WTC11 (cell line): ENCODE results near the gene XDH. TPM values are rescaled to one million over a fixed set of nuclear protein-coding genes. Genes with fewer than 3 reads are reported as not detected.

ENCODE experiments used
- ATAC-seq: fragments of 200-7000 bp; cut with Tn5 transposase; 2 replicates; pipeline ENCODE4 v1.10.0; 2021; ENCODE audit warnings: mild to moderate bottlenecking, moderate library complexity
- CTCF ChIA-PET: fragments of 300-600 bp; sonication (Branson Sonifier 250); formaldehyde crosslinking; loops from one replicate; lab custom pipeline; 2021; ENCODE audit warnings: antibody characterized with exemption; lab: Charles Lee
- POLR2A ChIA-PET: fragments of 350-600 bp; sonication (Branson Sonifier 250); formaldehyde crosslinking; loops from one replicate; lab custom pipeline; 2021; ENCODE audit warnings: antibody characterized with exemption; lab: Charles Lee
- DNase-seq: peaks from one replicate; pipeline ENCODE4 v3.0.0; 2021; ENCODE audit warnings: low spot score
- H3K27ac Mint-ChIP-seq: 2 replicates; pipeline ENCODE4 v1.8.0; 2021; ENCODE audit warnings: mixed read lengths
- H3K27me3 Mint-ChIP-seq: 2 replicates; pipeline ENCODE4 v1.8.0; 2021; ENCODE audit warnings: low read depth, mild to moderate bottlenecking, moderate library complexity, mixed read lengths
- H3K36me3 Mint-ChIP-seq: 2 replicates; pipeline ENCODE4 v1.8.0; 2021; ENCODE audit warnings: mixed read lengths
- H3K4me1 Mint-ChIP-seq: 2 replicates; pipeline ENCODE4 v1.8.0; 2022; ENCODE audit warnings: mixed read lengths
- H3K4me3 Mint-ChIP-seq: 2 replicates; pipeline ENCODE4 v1.8.0; 2021; ENCODE audit warnings: mild to moderate bottlenecking, moderate library complexity, mixed read lengths
- H3K9me3 Mint-ChIP-seq: 2 replicates; pipeline ENCODE4 v1.8.0; 2021; ENCODE audit warnings: mixed read lengths
- AFF4 ChIP-seq: sonication (generic); formaldehyde crosslinking; IDR thresholded peaks from 2 replicates; pipeline ENCODE4 v1.8.1; 2023; ENCODE audit warnings: mild to moderate bottlenecking, missing genetic modification reagents, borderline replicate concordance
- EMX1 ChIP-seq: fragments of 250-450 bp; sonication (Bioruptor Pico); IDR thresholded peaks from 2 replicates; pipeline ENCODE4 v1.8.0; 2021; ENCODE audit warnings: mild to moderate bottlenecking
- ERG ChIP-seq: fragments of 250-450 bp; sonication (Bioruptor Pico); IDR thresholded peaks from 2 replicates; pipeline ENCODE4 v1.8.0; 2021; ENCODE audit warnings: mild to moderate bottlenecking
- ESRRA ChIP-seq: sonication (generic); formaldehyde crosslinking; IDR thresholded peaks from 2 replicates; pipeline ENCODE4 v1.8.1; 2022; ENCODE audit warnings: mild to moderate bottlenecking, missing genetic modification reagents, borderline replicate concordance
- ETV6 ChIP-seq: sonication (generic); formaldehyde crosslinking; IDR thresholded peaks from 2 replicates; pipeline ENCODE4 v1.8.1; 2022; ENCODE audit warnings: mild to moderate bottlenecking, missing genetic modification reagents
- FOXP1 ChIP-seq: sonication (generic); formaldehyde crosslinking; IDR thresholded peaks from 2 replicates; pipeline ENCODE4 v1.8.0; 2022; ENCODE audit warnings: missing genetic modification reagents, mild to moderate bottlenecking, moderate library complexity, borderline replicate concordance
- GTF2I ChIP-seq: fragments of 250-450 bp; sonication (Bioruptor Pico); conservative IDR thresholded peaks from 2 replicates; pipeline ENCODE4 v1.4.0; 2021; ENCODE audit warnings: mild to moderate bottlenecking
- KAT7 ChIP-seq: sonication (generic); formaldehyde crosslinking; IDR thresholded peaks from 2 replicates; pipeline ENCODE4 v1.8.1; 2023; ENCODE audit warnings: missing genetic modification reagents, mild to moderate bottlenecking, borderline replicate concordance
- NFE2L1 ChIP-seq: sonication (generic); formaldehyde crosslinking; IDR thresholded peaks from 2 replicates; pipeline ENCODE4 v1.8.1; 2023; ENCODE audit warnings: missing genetic modification reagents
- NR1H2 ChIP-seq: sonication (generic); formaldehyde crosslinking; IDR thresholded peaks from 2 replicates; pipeline ENCODE4 v1.9.0; 2021; ENCODE audit warnings: mild to moderate bottlenecking, moderate library complexity, missing genetic modification reagents
- NR2C2 ChIP-seq: sonication (generic); formaldehyde crosslinking; IDR thresholded peaks from 2 replicates; pipeline ENCODE4 v1.8.0; 2022; ENCODE audit warnings: mild to moderate bottlenecking, missing genetic modification reagents
- OVOL2 ChIP-seq: fragments of 250-450 bp; sonication (Bioruptor Pico); IDR thresholded peaks from 2 replicates; pipeline ENCODE4 v1.9.0; 2021; ENCODE audit warnings: mild to moderate bottlenecking, borderline replicate concordance
- RELA ChIP-seq: sonication (generic); formaldehyde crosslinking; IDR thresholded peaks from 2 replicates; pipeline ENCODE4 v1.8.1; 2022; ENCODE audit warnings: missing genetic modification reagents, mild to moderate bottlenecking, borderline replicate concordance
- SMAD3 ChIP-seq: sonication (generic); formaldehyde crosslinking; IDR thresholded peaks from 2 replicates; pipeline ENCODE4 v1.8.0; 2022; ENCODE audit warnings: missing genetic modification reagents, mild to moderate bottlenecking, borderline replicate concordance
- USF2 ChIP-seq: sonication (generic); formaldehyde crosslinking; IDR thresholded peaks from 2 replicates; pipeline ENCODE4 v1.8.1; 2023; ENCODE audit warnings: mild to moderate bottlenecking, missing genetic modification reagents, moderate library complexity
- ZNF232 ChIP-seq: sonication (generic); formaldehyde crosslinking; IDR thresholded peaks from 2 replicates; pipeline ENCODE4 v1.8.0; 2022; ENCODE audit warnings: mild to moderate bottlenecking, missing genetic modification reagents
- ZNF425 ChIP-seq: fragments of 250-450 bp; sonication (Bioruptor Pico); conservative IDR thresholded peaks from 2 replicates; pipeline ENCODE4 v1.9.0; 2021; ENCODE audit warnings: mild to moderate bottlenecking
- total RNA-seq: library from RNA; stranded (reverse); gene quantifications from 3 replicates; pipeline ENCODE4 v1.2.3, GENCODE V29; 2021
- TF ChIP-seq, protein P1 (sequence below): sonication (generic); formaldehyde crosslinking; IDR thresholded peaks from 2 replicates; pipeline ENCODE4 v1.8.1; 2022; ENCODE audit warnings: low read depth, missing genetic modification reagents, borderline replicate concordance
- TF ChIP-seq, protein P2 (sequence below): fragments of 250-450 bp; sonication (Bioruptor Pico); IDR thresholded peaks from 2 replicates; pipeline ENCODE4 v1.9.0; 2021; ENCODE audit warnings: moderate library complexity, mild to moderate bottlenecking, inconsistent platforms, borderline replicate concordance
- TF ChIP-seq, protein P3 (sequence below): sonication (generic); formaldehyde crosslinking; IDR thresholded peaks from 2 replicates; pipeline ENCODE4 v1.8.1; 2022; ENCODE audit warnings: mild to moderate bottlenecking, missing genetic modification reagents, moderate library complexity, borderline replicate concordance

Gene XDH
- total RNA-seq, 1 experiment from 2014 or later = 3.0 TPM

DNA sequence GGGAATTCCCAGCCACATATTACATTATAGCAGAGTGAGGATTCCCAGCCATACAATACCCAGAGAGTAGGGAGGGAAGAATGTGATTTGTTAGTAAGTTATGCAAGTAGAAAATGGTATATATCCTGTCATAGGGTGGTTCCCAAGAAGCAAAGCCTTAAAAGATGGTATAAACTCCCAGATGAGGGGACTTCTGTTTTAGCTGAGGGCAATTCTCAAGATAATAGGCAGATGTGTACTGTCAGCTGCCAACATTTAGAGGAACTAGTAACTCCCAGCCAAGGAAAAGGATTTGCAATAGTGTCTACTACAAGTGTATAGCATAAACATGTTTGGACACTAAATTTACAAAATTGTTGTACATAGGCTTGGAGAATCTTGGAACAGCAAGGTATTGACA lies 86.5 kb downstream of the XDH start (continued):
- TF ChIP-seq ERG (CRISPR knock-in tag) = no peak

GRCh38 chr2:31327505-31327904 lies 87.0 kb downstream of the XDH start:
- no peak overlapping the region for H3K27ac Mint-ChIP-seq
- TF ChIP-seq KAT7 (no peak), ETV6 (CRISPR knock-in tag) (no peak), NR1H2 (CRISPR knock-in tag) (no peak), FOXP1 (no peak), NR2C2 (no peak), ZNF232 (CRISPR knock-in tag) (no peak), USF2 (no peak), OVOL2 (CRISPR knock-in tag) (no peak)
- TF ChIP-seq, protein P1, sequence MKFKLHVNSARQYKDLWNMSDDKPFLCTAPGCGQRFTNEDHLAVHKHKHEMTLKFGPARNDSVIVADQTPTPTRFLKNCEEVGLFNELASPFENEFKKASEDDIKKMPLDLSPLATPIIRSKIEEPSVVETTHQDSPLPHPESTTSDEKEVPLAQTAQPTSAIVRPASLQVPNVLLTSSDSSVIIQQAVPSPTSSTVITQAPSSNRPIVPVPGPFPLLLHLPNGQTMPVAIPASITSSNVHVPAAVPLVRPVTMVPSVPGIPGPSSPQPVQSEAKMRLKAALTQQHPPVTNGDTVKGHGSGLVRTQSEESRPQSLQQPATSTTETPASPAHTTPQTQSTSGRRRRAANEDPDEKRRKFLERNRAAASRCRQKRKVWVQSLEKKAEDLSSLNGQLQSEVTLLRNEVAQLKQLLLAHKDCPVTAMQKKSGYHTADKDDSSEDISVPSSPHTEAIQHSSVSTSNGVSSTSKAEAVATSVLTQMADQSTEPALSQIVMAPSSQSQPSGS = no peak
- TF ChIP-seq, protein P2, sequence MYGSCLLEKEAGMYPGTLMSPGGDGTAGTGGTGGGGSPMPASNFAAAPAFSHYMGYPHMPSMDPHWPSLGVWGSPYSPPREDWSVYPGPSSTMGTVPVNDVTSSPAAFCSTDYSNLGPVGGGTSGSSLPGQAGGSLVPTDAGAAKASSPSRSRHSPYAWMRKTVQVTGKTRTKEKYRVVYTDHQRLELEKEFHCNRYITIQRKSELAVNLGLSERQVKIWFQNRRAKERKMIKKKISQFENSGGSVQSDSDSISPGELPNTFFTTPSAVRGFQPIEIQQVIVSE (CRISPR knock-in tag) = no peak
- TF ChIP-seq, protein P3, sequence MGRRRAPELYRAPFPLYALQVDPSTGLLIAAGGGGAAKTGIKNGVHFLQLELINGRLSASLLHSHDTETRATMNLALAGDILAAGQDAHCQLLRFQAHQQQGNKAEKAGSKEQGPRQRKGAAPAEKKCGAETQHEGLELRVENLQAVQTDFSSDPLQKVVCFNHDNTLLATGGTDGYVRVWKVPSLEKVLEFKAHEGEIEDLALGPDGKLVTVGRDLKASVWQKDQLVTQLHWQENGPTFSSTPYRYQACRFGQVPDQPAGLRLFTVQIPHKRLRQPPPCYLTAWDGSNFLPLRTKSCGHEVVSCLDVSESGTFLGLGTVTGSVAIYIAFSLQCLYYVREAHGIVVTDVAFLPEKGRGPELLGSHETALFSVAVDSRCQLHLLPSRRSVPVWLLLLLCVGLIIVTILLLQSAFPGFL = no peak
- POLR2A ChIA-PET = no interaction called here

DNA sequence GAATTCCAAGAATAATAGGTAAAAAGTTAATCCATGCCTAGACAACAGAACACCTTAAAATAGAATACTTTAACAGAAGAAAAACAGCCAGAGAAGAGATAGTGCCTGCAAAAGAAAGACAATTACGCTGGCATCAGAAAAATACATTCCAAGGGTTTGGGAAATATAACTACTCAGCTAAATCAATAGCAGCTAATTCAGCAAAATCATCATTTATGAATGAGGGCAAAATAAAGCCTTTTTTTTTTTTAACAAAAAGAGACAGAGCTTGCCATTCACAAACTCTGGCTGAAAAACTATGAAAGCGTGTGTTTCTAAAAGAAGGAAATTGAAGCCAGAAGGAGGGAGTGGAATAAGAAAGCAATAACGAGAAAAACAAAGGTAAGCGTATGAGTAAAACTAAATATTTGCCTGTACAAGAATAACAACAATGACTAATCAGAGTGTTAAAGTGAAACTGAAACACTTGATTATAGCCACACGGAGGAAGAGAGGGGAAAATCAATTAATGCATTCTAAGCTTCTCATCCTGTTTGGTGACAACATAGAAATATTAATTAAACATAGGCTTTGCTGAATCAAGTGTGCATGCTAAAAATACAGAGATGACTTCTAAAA lies 90.4 kb downstream of the XDH start:
- no peaks in the 10 kb centered on the region for H3K36me3 Mint-ChIP-seq
- H3K27ac Mint-ChIP-seq = no peak overlapping the region
- no peak for ATAC-seq
- H3K9me3 Mint-ChIP-seq = no peaks in the 10 kb centered on the region
- CTCF ChIA-PET = no interaction called here
- TF ChIP-seq USF2 = no peak
- TF ChIP-seq, protein P2 (CRISPR knock-in tag) = no peak
- TF ChIP-seq AFF4 (CRISPR knock-in tag) = no peak
- no peak for TF ChIP-seq EMX1 (CRISPR knock-in tag)
- TF ChIP-seq ESRRA (CRISPR knock-in tag) = no peak
- no peak for TF ChIP-seq GTF2I (CRISPR knock-in tag)
- no peak for TF ChIP-seq NFE2L1
- no peak for TF ChIP-seq SMAD3
- no peak for TF ChIP-seq RELA (CRISPR knock-in tag)
- TF ChIP-seq ZNF425 (CRISPR knock-in tag) = no peak
- TF ChIP-seq, all 79 proteins: peak for 0
- H3K4me3 Mint-ChIP-seq = no peak overlapping the region
- no peak for DNase-seq
- no peaks in the 10 kb centered on the region for H3K27me3 Mint-ChIP-seq
- POLR2A ChIA-PET = no interaction called here
- peaks cover 7% of the 10 kb centered on the region for H3K4me1 Mint-ChIP-seq

More at GRCh38 chr2:31327505-31327904, 87.0 kb downstream of the XDH start:
- H3K36me3 Mint-ChIP-seq = no peaks in the 10 kb centered on the region
- CTCF ChIA-PET = no interaction called here
- H3K9me3 Mint-ChIP-seq = no peaks in the 10 kb centered on the region
- no peaks in the 10 kb centered on the region for H3K27me3 Mint-ChIP-seq
- H3K4me1 Mint-ChIP-seq = peaks cover 10% of the 10 kb centered on the region
- no peak for ATAC-seq
- no peak for DNase-seq
- no peak overlapping the region for H3K4me3 Mint-ChIP-seq
